ENCODE measurements around the gene ATG2A.

Gene ATG2A

GRCh38 chr11:64854157-64854533 lies 62.9 kb downstream of the ATG2A start:
- POLR2A ChIA-PET = interaction anchor here (11.9 kb wide), 1 partner anchor 22 kb away, joined by 129 read pairs; the partner anchor contains the start of gene EHD1
- TF ChIP-seq, protein P1, sequence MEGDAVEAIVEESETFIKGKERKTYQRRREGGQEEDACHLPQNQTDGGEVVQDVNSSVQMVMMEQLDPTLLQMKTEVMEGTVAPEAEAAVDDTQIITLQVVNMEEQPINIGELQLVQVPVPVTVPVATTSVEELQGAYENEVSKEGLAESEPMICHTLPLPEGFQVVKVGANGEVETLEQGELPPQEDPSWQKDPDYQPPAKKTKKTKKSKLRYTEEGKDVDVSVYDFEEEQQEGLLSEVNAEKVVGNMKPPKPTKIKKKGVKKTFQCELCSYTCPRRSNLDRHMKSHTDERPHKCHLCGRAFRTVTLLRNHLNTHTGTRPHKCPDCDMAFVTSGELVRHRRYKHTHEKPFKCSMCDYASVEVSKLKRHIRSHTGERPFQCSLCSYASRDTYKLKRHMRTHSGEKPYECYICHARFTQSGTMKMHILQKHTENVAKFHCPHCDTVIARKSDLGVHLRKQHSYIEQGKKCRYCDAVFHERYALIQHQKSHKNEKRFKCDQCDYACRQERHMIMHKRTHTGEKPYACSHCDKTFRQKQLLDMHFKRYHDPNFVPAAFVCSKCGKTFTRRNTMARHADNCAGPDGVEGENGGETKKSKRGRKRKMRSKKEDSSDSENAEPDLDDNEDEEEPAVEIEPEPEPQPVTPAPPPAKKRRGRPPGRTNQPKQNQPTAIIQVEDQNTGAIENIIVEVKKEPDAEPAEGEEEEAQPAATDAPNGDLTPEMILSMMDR (IDR thresholded peaks at IDR 0.05; ENCODE audit: control extremely low read depth, extremely low read depth, low read depth, missing control alignments) = no peak
- DNase-seq (ENCODE audit: extremely low spot score) = no peak
- CTCF ChIA-PET = interaction anchor here (16.2 to 33.1 kb wide), 2 partner anchors 9 to 33 kb away, joined by 356 to 1137 read pairs; partner anchors contain the start of gene EHD1

- TF ChIP-seq, protein P1 (IDR thresholded peaks at IDR 0.05; ENCODE audit: control extremely low read depth, extremely low read depth, low read depth, missing control alignments) = no peak
- DNase-seq (ENCODE audit: extremely low spot score) = no peak
- ChIA-PET CTCF (interaction anchor here (0.7 to 33.1 kb wide), 4 partner anchors 9 to 257 kb away, joined by 3 to 1137 read pairs (median 180); partner anchors contain the start of genes CDC42BPG and EHD1), POLR2A (interaction anchor here (1.0 to 11.9 kb wide), 3 partner anchors 11 to 22 kb away, joined by 7 to 129 read pairs (median 7); partner anchors contain the start of gene EHD1)
These were observed 63.3 kb downstream of the ATG2A start for GRCh38 chr11:64853709-64854108.

DNA sequence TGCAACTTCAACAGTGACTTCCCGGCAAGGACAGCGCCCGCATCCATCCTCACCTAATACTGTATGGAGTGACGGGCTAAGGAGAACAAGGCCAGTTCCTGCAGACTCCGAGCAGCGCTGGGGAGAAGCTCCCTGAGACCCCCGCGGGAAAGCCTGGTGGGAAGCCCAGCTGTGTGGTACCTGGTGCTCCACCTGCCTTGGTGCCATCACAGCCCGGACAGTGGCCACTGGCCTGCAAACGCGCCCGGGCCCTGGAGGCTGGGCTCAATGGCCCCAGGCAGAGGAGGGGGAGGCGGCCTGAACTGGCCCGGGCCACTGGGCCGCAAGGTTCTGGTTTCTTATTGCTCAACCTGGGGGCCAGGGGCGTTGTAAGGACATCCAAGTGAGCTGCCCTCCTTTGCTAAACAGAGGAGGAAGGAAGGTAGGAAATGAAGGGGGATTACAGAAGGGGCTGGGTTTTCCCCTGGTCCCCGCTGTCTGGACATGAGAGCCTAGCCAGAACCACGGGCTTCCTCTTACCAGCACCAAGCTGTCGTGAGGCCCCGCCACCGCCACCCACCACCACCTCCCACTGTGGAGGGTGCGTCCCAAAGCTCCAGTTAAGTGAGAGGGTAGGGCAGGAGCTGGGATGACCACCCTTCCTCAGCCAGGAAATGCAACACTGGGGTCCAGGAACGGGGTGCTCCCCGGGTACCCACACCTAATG lies 64.1 kb downstream of the ATG2A start:
- POLR2A ChIA-PET = interaction anchor here (1.0 to 11.9 kb wide), 3 partner anchors 12 to 23 kb away, joined by 7 to 129 read pairs (median 7); partner anchors contain the start of gene EHD1
- CTCF ChIA-PET = interaction anchor here (0.7 to 33.1 kb wide), 4 partner anchors 9 to 258 kb away, joined by 3 to 1137 read pairs (median 180); partner anchors contain the start of genes CDC42BPG and EHD1
- peak; percentile 52 for DNase-seq (ENCODE audit: extremely low spot score)
- TF ChIP-seq, protein P1 (IDR thresholded peaks at IDR 0.05; ENCODE audit: control extremely low read depth, extremely low read depth, low read depth, missing control alignments) = no peak

DNA sequence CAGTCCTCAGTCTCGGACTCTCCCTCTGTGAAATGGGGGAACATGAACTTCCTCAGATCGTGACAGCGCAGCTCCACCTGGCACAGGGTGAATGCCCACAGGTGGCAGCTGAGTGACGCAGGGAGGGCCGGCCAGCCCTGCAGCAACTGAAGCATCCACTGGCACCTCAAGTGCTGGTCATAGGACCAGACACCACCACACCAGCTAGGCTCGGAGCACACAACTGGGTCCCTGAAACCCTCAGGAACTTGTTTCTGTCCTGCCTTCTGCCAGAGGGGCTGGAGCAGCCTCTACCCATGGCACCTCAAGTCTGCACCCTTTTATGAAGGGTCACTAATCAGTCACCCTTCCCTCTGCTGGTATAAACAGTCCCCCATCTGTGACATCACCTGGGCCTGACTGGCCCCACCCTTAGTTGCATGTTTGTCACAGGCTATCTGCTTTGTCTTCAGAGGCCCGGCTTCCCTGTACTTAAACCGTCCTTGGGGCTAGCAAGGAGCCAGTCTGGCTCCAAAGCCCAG lies 65.1 kb downstream of the ATG2A start:
- ChIA-PET POLR2A (interaction anchor here (1.2 to 11.9 kb wide), 6 partner anchors 8 to 65 kb away, joined by 3 to 129 read pairs (median 8); partner anchors contain the start of gene EHD1), CTCF (interaction anchor here (1.2 to 33.1 kb wide), 3 partner anchors 11 to 162 kb away, joined by 5 to 1137 read pairs (median 356); partner anchors contain the start of genes ARL2 and EHD1)
- TF ChIP-seq, protein P1 (IDR thresholded peaks at IDR 0.05; ENCODE audit: control extremely low read depth, extremely low read depth, low read depth, missing control alignments) = no peak
- peak; percentile 54 for DNase-seq (ENCODE audit: extremely low spot score)

GRCh38 chr11:64850979-64851567 lies 65.9 kb downstream of the ATG2A start:
- TF ChIP-seq, protein P1 (IDR thresholded peaks at IDR 0.05; ENCODE audit: control extremely low read depth, extremely low read depth, low read depth, missing control alignments) = peak; percentile 44
- ChIA-PET CTCF (interaction anchor here (0.8 to 33.1 kb wide), 7 partner anchors 10 to 267 kb away, joined by 3 to 1137 read pairs (median 4); partner anchors contain the start of genes ARL2 and EHD1), POLR2A (interaction anchor here (0.6 to 11.9 kb wide), 6 partner anchors 8 to 1221 kb away, joined by 3 to 129 read pairs (median 7); partner anchors contain the start of gene EHD1)
- DNase-seq (ENCODE audit: extremely low spot score) = peak; percentile 87

All from GM10248 (cell line).